ENCODE measurements around the gene SNX3. TPM values are rescaled to one million over a fixed set of nuclear protein-coding genes. Genes with fewer than 3 reads are reported as not detected.
"Not testable (repeated sequence)": the region's sequence is repeated elsewhere in the genome, so short reads cannot be mapped to it uniquely, and the experiment has no call there.

The SNX3 gene
- total RNA-seq, 1 donor = 161 TPM

DNA sequence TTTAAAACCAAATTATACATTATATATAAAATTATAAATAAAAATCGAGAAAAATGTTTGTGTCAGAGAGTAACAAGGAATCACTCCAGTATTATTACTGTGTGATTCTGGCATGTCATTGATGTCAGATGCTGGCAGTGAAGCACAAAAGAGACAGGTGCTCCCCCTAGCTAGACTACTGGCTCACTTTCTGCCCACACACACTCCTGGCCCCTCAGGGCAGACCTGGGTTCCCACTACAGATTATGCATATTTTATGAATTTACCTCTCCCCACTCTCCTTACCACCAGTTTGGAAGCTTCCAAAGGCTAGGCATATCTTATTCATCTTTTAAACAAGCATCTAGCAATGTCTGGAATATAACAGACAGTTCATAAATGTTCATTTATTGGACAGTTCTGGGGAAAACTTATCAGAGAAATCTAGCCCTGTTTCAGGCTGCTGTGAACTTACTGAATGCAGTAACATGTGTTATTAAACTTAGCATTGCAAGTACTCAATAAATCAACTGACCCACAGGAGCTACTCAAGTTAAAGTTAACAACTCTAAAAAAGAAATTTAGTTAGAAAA, 12.8 kb downstream of the SNX3 start:
- no peak overlapping the region for H3K4me3 ChIP-seq (ENCODE audit: insufficient read depth, low read length)
- no peaks in the 10 kb centered on the region for H3K9me3 ChIP-seq (ENCODE audit: low read depth, low read length)
- no peaks in the 10 kb centered on the region for H3K36me3 ChIP-seq (ENCODE audit: insufficient read depth, low read length)
- DNase-seq (ENCODE audit: insufficient read length, low spot score, missing footprints) = no peak
- peaks cover 49% of the 10 kb centered on the region for H4K20me1 ChIP-seq (ENCODE audit: insufficient read depth, low read length)
- H3K27me3 ChIP-seq (ENCODE audit: insufficient read depth, low read length) = no peaks in the 10 kb centered on the region
- H2AFZ ChIP-seq (ENCODE audit: low read length) = no peak overlapping the region
- H3K79me2 ChIP-seq (ENCODE audit: insufficient read depth, low read length) = peaks cover 79% of the 10 kb centered on the region
- TF ChIP-seq, protein P1, sequence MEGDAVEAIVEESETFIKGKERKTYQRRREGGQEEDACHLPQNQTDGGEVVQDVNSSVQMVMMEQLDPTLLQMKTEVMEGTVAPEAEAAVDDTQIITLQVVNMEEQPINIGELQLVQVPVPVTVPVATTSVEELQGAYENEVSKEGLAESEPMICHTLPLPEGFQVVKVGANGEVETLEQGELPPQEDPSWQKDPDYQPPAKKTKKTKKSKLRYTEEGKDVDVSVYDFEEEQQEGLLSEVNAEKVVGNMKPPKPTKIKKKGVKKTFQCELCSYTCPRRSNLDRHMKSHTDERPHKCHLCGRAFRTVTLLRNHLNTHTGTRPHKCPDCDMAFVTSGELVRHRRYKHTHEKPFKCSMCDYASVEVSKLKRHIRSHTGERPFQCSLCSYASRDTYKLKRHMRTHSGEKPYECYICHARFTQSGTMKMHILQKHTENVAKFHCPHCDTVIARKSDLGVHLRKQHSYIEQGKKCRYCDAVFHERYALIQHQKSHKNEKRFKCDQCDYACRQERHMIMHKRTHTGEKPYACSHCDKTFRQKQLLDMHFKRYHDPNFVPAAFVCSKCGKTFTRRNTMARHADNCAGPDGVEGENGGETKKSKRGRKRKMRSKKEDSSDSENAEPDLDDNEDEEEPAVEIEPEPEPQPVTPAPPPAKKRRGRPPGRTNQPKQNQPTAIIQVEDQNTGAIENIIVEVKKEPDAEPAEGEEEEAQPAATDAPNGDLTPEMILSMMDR (IDR thresholded peaks at IDR 0.05; ENCODE audit: extremely low read depth, low read depth, low read length) = no peak
- no peak overlapping the region for H3K4me2 ChIP-seq (ENCODE audit: insufficient read depth, low read length)
- H3K27ac ChIP-seq (ENCODE audit: low read depth, low read length) = no peak overlapping the region
- H3K4me1 ChIP-seq (ENCODE audit: insufficient read depth, low read length) = no peaks in the 10 kb centered on the region

DNA sequence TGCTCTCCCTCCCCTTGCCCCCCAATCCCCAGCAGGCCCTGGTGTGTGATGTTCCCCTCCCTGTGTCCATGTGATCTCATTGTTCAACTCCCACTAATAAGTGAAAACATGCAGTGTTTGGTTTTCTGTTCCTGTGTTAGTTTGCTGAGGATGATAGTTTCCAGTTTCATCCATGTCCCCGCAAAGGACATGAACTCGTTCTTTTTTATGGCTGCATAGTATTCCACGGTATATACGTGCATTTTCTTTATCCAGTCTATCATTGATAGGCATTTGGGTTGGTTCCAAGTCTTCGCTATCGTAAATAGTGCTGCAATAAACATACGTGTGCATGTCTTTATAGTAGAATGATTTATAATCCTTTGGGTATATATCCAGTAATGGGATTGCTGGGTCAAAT, 15.7 kb downstream of the SNX3 start:
- H3K9me3 ChIP-seq (ENCODE audit: low read depth, low read length); H3K4me1 ChIP-seq (ENCODE audit: insufficient read depth, low read length); H3K36me3 ChIP-seq (ENCODE audit: insufficient read depth, low read length); H3K27me3 ChIP-seq (ENCODE audit: insufficient read depth, low read length); H3K4me3 ChIP-seq (ENCODE audit: insufficient read depth, low read length); H2AFZ ChIP-seq (ENCODE audit: low read length); DNase-seq (ENCODE audit: insufficient read length, low spot score, missing footprints); H3K27ac ChIP-seq (ENCODE audit: low read depth, low read length); H3K4me2 ChIP-seq (ENCODE audit: insufficient read depth, low read length): not testable (repeated sequence)
- Histone ChIP-seq H3K79me2 (ENCODE audit: insufficient read depth, low read length) (peaks cover 79% of the 10 kb centered on the region), H4K20me1 (ENCODE audit: insufficient read depth, low read length) (peaks cover 35% of the 10 kb centered on the region)

DNA sequence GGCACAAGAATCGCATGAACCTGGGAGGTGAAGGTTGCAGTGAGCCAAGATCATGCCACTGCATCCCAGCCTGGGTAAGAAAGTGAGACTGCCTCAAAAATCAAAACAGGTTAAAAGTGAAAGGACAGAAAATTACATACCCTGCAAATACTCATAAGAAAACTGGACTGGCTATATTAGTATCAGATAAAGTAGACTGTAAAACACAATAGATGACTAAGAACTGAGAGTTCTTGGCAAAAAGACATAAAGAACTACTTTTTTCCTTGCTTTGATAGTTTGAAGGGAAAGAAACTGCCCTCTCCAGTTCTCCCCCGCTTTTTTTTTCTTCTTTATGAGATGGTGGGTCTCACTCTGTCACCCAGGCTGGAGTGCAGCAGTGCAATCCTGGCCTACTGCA, 17.0 kb downstream of the SNX3 start:
- Histone ChIP-seq H3K27me3 (ENCODE audit: insufficient read depth, low read length) (no peaks in the 10 kb centered on the region), H3K79me2 (ENCODE audit: insufficient read depth, low read length) (peaks cover 81% of the 10 kb centered on the region), H4K20me1 (ENCODE audit: insufficient read depth, low read length) (peaks cover 31% of the 10 kb centered on the region), H3K4me2 (ENCODE audit: insufficient read depth, low read length) (no peak overlapping the region), H3K4me1 (ENCODE audit: insufficient read depth, low read length) (no peaks in the 10 kb centered on the region), H2AFZ (ENCODE audit: low read length) (no peak overlapping the region), H3K36me3 (ENCODE audit: insufficient read depth, low read length) (no peaks in the 10 kb centered on the region), H3K4me3 (ENCODE audit: insufficient read depth, low read length) (no peak overlapping the region), H3K27ac (ENCODE audit: low read depth, low read length) (no peak overlapping the region), H3K9me3 (ENCODE audit: low read depth, low read length) (no peaks in the 10 kb centered on the region)
- no peak for DNase-seq (ENCODE audit: insufficient read length, low spot score, missing footprints)
- TF ChIP-seq, protein P1 (IDR thresholded peaks at IDR 0.05; ENCODE audit: extremely low read depth, low read depth, low read length) = no peak

DNA sequence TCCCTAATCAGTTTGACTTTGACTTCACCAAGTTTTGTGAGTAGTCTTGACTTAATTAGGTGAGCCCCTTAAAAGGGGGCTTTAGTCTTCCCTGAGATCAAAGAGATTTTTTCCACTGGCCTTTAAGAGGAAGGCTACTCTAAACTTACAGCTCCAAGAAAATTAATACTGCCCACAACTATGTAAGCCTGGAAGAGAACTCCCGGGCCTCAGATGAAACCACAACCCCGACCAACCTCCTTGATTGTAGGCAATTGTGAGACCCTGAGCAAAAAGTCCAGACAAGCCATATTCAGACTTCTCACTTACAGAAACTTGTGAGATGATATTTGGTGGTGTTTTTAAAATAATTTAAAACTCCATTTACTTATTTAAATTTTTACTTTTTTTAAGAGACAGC, 18.1 kb downstream of the SNX3 start:
- no peak for DNase-seq (ENCODE audit: insufficient read length, low spot score, missing footprints)
- TF ChIP-seq, protein P1 (IDR thresholded peaks at IDR 0.05; ENCODE audit: extremely low read depth, low read depth, low read length) = no peak
- H3K4me2 ChIP-seq (ENCODE audit: insufficient read depth, low read length) = no peak overlapping the region
- no peaks in the 10 kb centered on the region for H3K27me3 ChIP-seq (ENCODE audit: insufficient read depth, low read length)
- no peaks in the 10 kb centered on the region for H3K4me1 ChIP-seq (ENCODE audit: insufficient read depth, low read length)
- H3K27ac ChIP-seq (ENCODE audit: low read depth, low read length) = no peak overlapping the region
- H3K36me3 ChIP-seq (ENCODE audit: insufficient read depth, low read length) = no peaks in the 10 kb centered on the region
- H3K4me3 ChIP-seq (ENCODE audit: insufficient read depth, low read length) = no peak overlapping the region
- H4K20me1 ChIP-seq (ENCODE audit: insufficient read depth, low read length) = peaks cover 24% of the 10 kb centered on the region
- H3K79me2 ChIP-seq (ENCODE audit: insufficient read depth, low read length) = peaks cover 81% of the 10 kb centered on the region
- H2AFZ ChIP-seq (ENCODE audit: low read length) = no peak overlapping the region
- H3K9me3 ChIP-seq (ENCODE audit: low read depth, low read length) = no peaks in the 10 kb centered on the region
